Erythroblast (primary cell): Measurements from ENCODE around the gene OPTN.

Experiments
- GATA1 ChIP-seq: IDR thresholded peaks from 2 replicates; pipeline ENCODE4 v1.6.1; 2011; ENCODE audit warnings: low read depth, mild to moderate bottlenecking, control low read depth, low read length, moderate library complexity
- POLR2A ChIP-seq: IDR thresholded peaks from 2 replicates; pipeline ENCODE4 v1.6.1; 2011; ENCODE audit warnings: mild to moderate bottlenecking, low read length

DNA sequence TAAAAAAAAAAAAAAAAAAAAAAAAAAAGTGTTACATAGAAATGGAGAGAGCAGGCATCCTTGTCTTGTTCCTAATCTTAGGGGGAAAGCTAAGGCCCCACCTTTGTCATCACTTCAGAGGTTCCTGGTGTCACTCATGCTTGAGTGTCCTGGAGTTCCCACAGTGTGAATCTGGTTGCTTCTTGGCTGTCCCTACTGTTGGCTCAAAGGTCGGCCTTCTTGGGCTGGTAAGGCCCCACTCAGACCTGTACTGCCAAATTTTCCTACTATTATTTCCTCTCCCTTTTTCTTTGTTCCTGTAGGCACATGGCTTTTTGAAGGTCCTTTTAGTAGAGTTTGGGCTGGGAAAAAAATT is 21.5 kb downstream of the OPTN start:
- TF ChIP-seq POLR2A (no peak), GATA1 (no peak)
